NOMO-1 (cell line): ENCODE data around the gene MTA2.
A peak's percentile ranks its signal among the peaks of the same experiment; 100 is the strongest.

Experiments
- DNase-seq, 2 experiments: peaks; one replicate each; lab custom pipeline; 2025; ENCODE audit not compliant: unreplicated experiment in 2 of 2; lab: John Stamatoyannopoulos, UW

Gene MTA2

GRCh38 chr11:62548545-62549335 is 52.9 kb downstream of the MTA2 start:
- DNase-seq = no peak

GRCh38 chr11:62547691-62548281 is 53.9 kb downstream of the MTA2 start:
- DNase-seq = no peak

- DNase-seq = peak in 1 of 2 experiments; percentile 27
Observed at GRCh38 chr11:62546929-62547625, 54.6 kb downstream of the MTA2 start.

- peak; percentile 53 to 65 for DNase-seq
Observed at GRCh38 chr11:62546244-62546928, 55.3 kb downstream of the MTA2 start, which contains the start of gene AHNAK. Gene AHNAK, minus strand, starts transcription at chr11:62546806. Its CDS starts 10,708 bp downstream, at chr11:62536098.

GRCh38 chr11:62545437-62546243 is 56.0 kb downstream of the MTA2 start:
- peak; percentile 53 to 67 for DNase-seq

GRCh38 chr11:62544581-62545436 is 56.9 kb downstream of the MTA2 start:
- peak in 1 of 2 experiments; percentile 39 for DNase-seq

GRCh38 chr11:62543680-62544444 is 57.8 kb downstream of the MTA2 start:
- peak in 1 of 2 experiments; percentile 1 for DNase-seq
